HUES64 (cell line): ENCODE measurements around the gene PPIL6.
"Not testable (repeated sequence)": the region's sequence is repeated elsewhere in the genome, so short reads cannot be mapped to it uniquely, and the experiment has no call there.

ENCODE experiments used
- H3K27ac ChIP-seq: 2 replicates; pipeline ENCODE4 v1.7.0; 2013; ENCODE audit warnings: low read depth, low read length, inconsistent platforms
- H3K27me3 ChIP-seq: 2 replicates; pipeline ENCODE4 v1.6.1; 2013; ENCODE audit warnings: mild to moderate bottlenecking, low read length; ENCODE audit not compliant: insufficient read depth
- H3K36me3 ChIP-seq: 2 replicates; pipeline ENCODE4 v1.6.1; 2013; ENCODE audit warnings: mild to moderate bottlenecking, low read length; ENCODE audit not compliant: insufficient read depth
- H3K4me1 ChIP-seq: 2 replicates; pipeline ENCODE4 v1.6.1; 2013; ENCODE audit warnings: mild to moderate bottlenecking, low read length, moderate library complexity; ENCODE audit not compliant: insufficient read depth
- H3K4me3 ChIP-seq: 2 replicates; pipeline ENCODE4 v1.5.1; 2013; ENCODE audit warnings: mild to moderate bottlenecking, low read length, moderate library complexity
- H3K9ac ChIP-seq: 2 replicates; pipeline ENCODE4 v1.6.1; 2013; ENCODE audit warnings: mild to moderate bottlenecking, low read depth, low read length
- H3K9me3 ChIP-seq: 2 replicates; pipeline ENCODE4 v1.6.1; 2013; ENCODE audit warnings: low read depth, low read length; ENCODE audit not compliant: insufficient read depth
- WGBS: fragments of 150-250, 120-280 bp; methylation state at CpG from one replicate; pipeline ENCODE4 v1.1.7; 2013; ENCODE audit warnings: missing lambda C conversion rate; 5-methylcytosine and 5-hydroxymethylcytosine counted together

Gene PPIL6

GRCh38 chr6:109374326-109374892 lies 66.0 kb downstream of the PPIL6 start:
- Histone ChIP-seq H3K4me3 (no peak overlapping the region), H3K27me3 (no peaks in the 10 kb centered on the region), H3K36me3 (peaks cover 98% of the 10 kb centered on the region), H3K27ac (no peak overlapping the region), H3K9me3 (no peaks in the 10 kb centered on the region), H3K9ac (no peak overlapping the region), H3K4me1 (peaks cover 6% of the 10 kb centered on the region)
- WGBS = 94% methylated on average over 4 of the region's 4 CpGs

GRCh38 chr6:109373762-109374161 lies 66.7 kb downstream of the PPIL6 start:
- H3K9ac ChIP-seq = no peak overlapping the region
- no peak overlapping the region for H3K27ac ChIP-seq
- H3K27me3 ChIP-seq = no peaks in the 10 kb centered on the region
- no peaks in the 10 kb centered on the region for H3K4me1 ChIP-seq
- H3K36me3 ChIP-seq = peaks cover 98% of the 10 kb centered on the region
- 97% methylated on average over 4 of the region's 4 CpGs for WGBS
- no peak overlapping the region for H3K4me3 ChIP-seq
- no peaks in the 10 kb centered on the region for H3K9me3 ChIP-seq

GRCh38 chr6:109373331-109373730 lies 67.1 kb downstream of the PPIL6 start:
- WGBS = 93% methylated on average over 4 of the region's 4 CpGs
- no peak overlapping the region for H3K9ac ChIP-seq
- no peaks in the 10 kb centered on the region for H3K27me3 ChIP-seq
- H3K27ac ChIP-seq = no peak overlapping the region
- H3K9me3 ChIP-seq = no peaks in the 10 kb centered on the region
- H3K4me3 ChIP-seq = no peak overlapping the region
- H3K4me1 ChIP-seq = no peaks in the 10 kb centered on the region
- peaks cover 98% of the 10 kb centered on the region for H3K36me3 ChIP-seq

- Histone ChIP-seq H3K9me3 (no peaks in the 10 kb centered on the region), H3K27ac (no peak overlapping the region), H3K36me3 (peaks cover 98% of the 10 kb centered on the region), H3K9ac (no peak overlapping the region), H3K27me3 (no peaks in the 10 kb centered on the region), H3K4me1 (no peaks in the 10 kb centered on the region), H3K4me3 (no peak overlapping the region)
- 100% methylated on average over 1 of the region's 2 CpGs for WGBS
Observed at GRCh38 chr6:109372130-109372529, 68.3 kb downstream of the PPIL6 start.

- H3K4me3 ChIP-seq = no peak overlapping the region
- no peak overlapping the region for H3K27ac ChIP-seq
- H3K27me3 ChIP-seq = no peaks in the 10 kb centered on the region
- H3K9ac ChIP-seq = no peak overlapping the region
- no peaks in the 10 kb centered on the region for H3K4me1 ChIP-seq
- H3K36me3 ChIP-seq = peaks cover 98% of the 10 kb centered on the region
- WGBS = 95% methylated on average over 3 of the region's 3 CpGs
- no peaks in the 10 kb centered on the region for H3K9me3 ChIP-seq
Observed at GRCh38 chr6:109370792-109371191, 69.6 kb downstream of the PPIL6 start.

GRCh38 chr6:109370336-109370735 lies 70.1 kb downstream of the PPIL6 start:
- WGBS = 100% methylated on average over 1 of the region's 1 CpG
- Histone ChIP-seq H3K9me3 (no peaks in the 10 kb centered on the region), H3K36me3 (peaks cover 96% of the 10 kb centered on the region), H3K4me1 (no peaks in the 10 kb centered on the region), H3K27ac (no peak overlapping the region), H3K4me3 (no peak overlapping the region), H3K9ac (no peak overlapping the region), H3K27me3 (no peaks in the 10 kb centered on the region)

GRCh38 chr6:109369728-109370127 lies 70.7 kb downstream of the PPIL6 start:
- WGBS = 94% methylated on average over 3 of the region's 4 CpGs
- Histone ChIP-seq H3K27ac (no peak overlapping the region), H3K4me1 (no peaks in the 10 kb centered on the region), H3K36me3 (peaks cover 95% of the 10 kb centered on the region), H3K9me3 (no peaks in the 10 kb centered on the region), H3K4me3 (no peak overlapping the region), H3K9ac (no peak overlapping the region), H3K27me3 (no peaks in the 10 kb centered on the region)

- 96% methylated on average over 5 of the region's 5 CpGs for WGBS
- not testable (repeated sequence) for H3K9me3 ChIP-seq, H3K4me3 ChIP-seq, H3K4me1 ChIP-seq, H3K27me3 ChIP-seq, H3K27ac ChIP-seq, H3K9ac ChIP-seq
- peaks cover 78% of the 10 kb centered on the region for H3K36me3 ChIP-seq
Observed at GRCh38 chr6:109364382-109365078, 75.9 kb downstream of the PPIL6 start.

GRCh38 chr6:109363753-109364152 lies 76.7 kb downstream of the PPIL6 start:
- Histone ChIP-seq H3K27me3 (no peaks in the 10 kb centered on the region), H3K4me3 (no peak overlapping the region), H3K9ac (no peak overlapping the region), H3K27ac (no peak overlapping the region), H3K36me3 (peaks cover 77% of the 10 kb centered on the region), H3K9me3 (no peaks in the 10 kb centered on the region), H3K4me1 (no peaks in the 10 kb centered on the region)
- WGBS = 100% methylated on average over 1 of the region's 2 CpGs

- H3K9ac ChIP-seq = no peak overlapping the region
- H3K4me3 ChIP-seq = no peak overlapping the region
- H3K27ac ChIP-seq = no peak overlapping the region
- peaks cover 75% of the 10 kb centered on the region for H3K36me3 ChIP-seq
- peaks cover 5% of the 10 kb centered on the region; the same call in 1 of the 2 replicates for H3K9me3 ChIP-seq
- H3K27me3 ChIP-seq = no peaks in the 10 kb centered on the region
- WGBS = 94% methylated on average over 7 of the region's 7 CpGs
- no peaks in the 10 kb centered on the region for H3K4me1 ChIP-seq
Observed at GRCh38 chr6:109362102-109362884, 78.1 kb downstream of the PPIL6 start.

- Histone ChIP-seq H3K9ac (no peak overlapping the region), H3K4me3 (no peak overlapping the region), H3K36me3 (peaks cover 75% of the 10 kb centered on the region), H3K27ac (no peak overlapping the region), H3K9me3 (peaks cover 20% of the 10 kb centered on the region; the same call in 1 of the 2 replicates), H3K27me3 (no peaks in the 10 kb centered on the region), H3K4me1 (no peaks in the 10 kb centered on the region)
Observed at GRCh38 chr6:109360791-109361190, 79.6 kb downstream of the PPIL6 start.
